GM12878 (cell line): ENCODE data around the gene TMEM144. TPM values are rescaled to one million over a fixed set of nuclear protein-coding genes. Genes with fewer than 3 reads are reported as not detected.

Source experiments
- ATAC-seq: fragments of 200-7000 bp; cut with Tn5 transposase; 3 replicates; pipeline ENCODE4 v1.9.1; 2020; ENCODE audit warnings: mild to moderate bottlenecking, moderate library complexity
- BruUV-seq: library from RNA; stranded (reverse); fragments of 400-500 nt; replicated peaks from 2 replicates; lab custom pipeline; 2021; lab: Mats Ljungman, UMichigan
- CTCF ChIA-PET: fragments of 300-600 bp; sonication (Branson Sonifier 250); formaldehyde crosslinking; extraction: SDS; loops from one replicate; lab custom pipeline; 2021; ENCODE audit warnings: inconsistent platforms; lab: Yijun Ruan, JAX
- POLR2A ChIA-PET: fragments of 350-600 bp; formaldehyde crosslinking; extraction: SDS; loops from one replicate; lab custom pipeline; 2021; ENCODE audit warnings: inconsistent platforms; lab: Charles Lee
- RAD21 ChIA-PET: fragments of 300-600 bp; sonication (Branson Sonifier 250); formaldehyde crosslinking; loops from one replicate; lab custom pipeline; 2023; ENCODE audit warnings: antibody characterized with exemption; ENCODE audit not compliant: unreplicated experiment; lab: Charles Lee
- SMC1A ChIA-PET: fragments of 300-600 bp; sonication (Branson Sonifier 250); formaldehyde crosslinking; loops from one replicate; lab custom pipeline; 2023; ENCODE audit not compliant: unreplicated experiment, uncharacterized antibody; lab: Charles Lee
- DNase-seq: peaks from one replicate; pipeline ENCODE4 v3.0.0-alpha.2; 2011; ENCODE audit warnings: low read depth, low spot score
- FAIRE-seq: peaks from 3 replicates; lab custom pipeline; 2011; peaks lifted over from hg19 to GRCh38; lab: Jason Lieb, UNC
- H2AFZ ChIP-seq: 2 replicates; pipeline ENCODE4 v1.6.0; 2011; ENCODE audit warnings: low read depth, low read length, control low read depth; ENCODE audit not compliant: control insufficient read depth
- H3K27ac ChIP-seq: 2 replicates; pipeline ENCODE4 v1.5.1; 2011; ENCODE audit warnings: control low read depth; ENCODE audit not compliant: control insufficient read depth, insufficient read depth
- H3K27me3 ChIP-seq, 2 experiments: replicated peaks in 1 of 2; 2 replicates each; pipeline versions ENCODE4 v1.6.0 to v1.6.1; 2011; ENCODE audit warnings: low read length in 1 of 2; ENCODE audit not compliant: control insufficient read depth in 2 of 2, insufficient read depth in 2 of 2
- H3K36me3 ChIP-seq, 2 experiments: 2 replicates each; pipeline ENCODE4 v1.5.1; 2011; ENCODE audit warnings: low read length in 1 of 2; ENCODE audit not compliant: control insufficient read depth in 2 of 2, insufficient read depth in 2 of 2
- H3K4me1 ChIP-seq: 2 replicates; pipeline ENCODE4 v1.6.1; 2011; ENCODE audit warnings: mild to moderate bottlenecking, low read length, moderate library complexity, mixed read lengths; ENCODE audit not compliant: control insufficient read depth, insufficient read depth
- H3K4me2 ChIP-seq: 2 replicates; pipeline ENCODE4 v1.6.0; 2011; ENCODE audit warnings: control low read depth; ENCODE audit not compliant: control insufficient read depth, insufficient read depth
- H3K4me3 ChIP-seq: fragments of 200-600 bp; sonication (generic); 2 replicates; pipeline ENCODE4 v1.5.1; 2016
- H3K79me2 ChIP-seq: 2 replicates; pipeline ENCODE4 v1.6.0; 2011; ENCODE audit warnings: low read length; ENCODE audit not compliant: control insufficient read depth, insufficient read depth
- H3K9ac ChIP-seq: 2 replicates; pipeline ENCODE4 v1.8.0; 2011; ENCODE audit warnings: low read length, control low read depth, mixed read lengths; ENCODE audit not compliant: control insufficient read depth, insufficient read depth
- H3K9me3 ChIP-seq: replicated peaks from 3 replicates; pipeline ENCODE4 v1.5.1; 2011; ENCODE audit warnings: mild to moderate bottlenecking, low read length; ENCODE audit not compliant: control insufficient read depth, insufficient read depth
- H4K20me1 ChIP-seq: 2 replicates; pipeline ENCODE4 v1.6.0; 2011; ENCODE audit not compliant: control insufficient read depth, insufficient read depth
- BRCA1 ChIP-seq: IDR thresholded peaks from 2 replicates; pipeline ENCODE4 v1.6.1; 2011; ENCODE audit warnings: low read depth, low read length, improper control_type of control experiment
- CBX3 ChIP-seq: fragments of 200-600 bp; sonication (generic); IDR thresholded peaks from 2 replicates; pipeline ENCODE4 v1.6.1; 2016; ENCODE audit warnings: low read depth, borderline replicate concordance
- HDAC6 ChIP-seq: fragments of 200-600 bp; sonication (generic); IDR thresholded peaks from one replicate; pipeline ENCODE4 v1.8.0; 2017; ENCODE audit warnings: antibody characterized with exemption; ENCODE audit not compliant: unreplicated experiment
- IKZF2 ChIP-seq, 2 experiments: fragments of 450-650 bp; IDR thresholded peaks; 2 replicates each; pipeline ENCODE4 v1.6.1; 2017; ENCODE audit warnings: mild to moderate bottlenecking in 2 of 2, moderate library complexity in 2 of 2
- JUNB ChIP-seq: IDR thresholded peaks from 2 replicates; pipeline ENCODE4 v1.6.1; 2016; ENCODE audit warnings: antibody characterized with exemption, mild to moderate bottlenecking
- POLR2AphosphoS2 ChIP-seq: IDR thresholded peaks from 2 replicates; pipeline ENCODE4 v1.6.1; 2011; ENCODE audit warnings: low read depth, mild to moderate bottlenecking, low read length, improper control_type of control experiment, moderate library complexity
- SMAD5 ChIP-seq: IDR thresholded peaks from 2 replicates; pipeline ENCODE4 v1.6.1; 2016; ENCODE audit warnings: antibody characterized with exemption, low read depth
- SPI1 ChIP-seq: IDR thresholded peaks from 2 replicates; pipeline ENCODE4 v1.6.1; 2011; ENCODE audit warnings: low read depth, mild to moderate bottlenecking, low read length, moderate library complexity, borderline replicate concordance; ENCODE audit not compliant: insufficient read depth
- SUPT20H ChIP-seq: IDR thresholded peaks from 2 replicates; pipeline ENCODE4 v1.6.1; 2011; ENCODE audit warnings: low read depth, mild to moderate bottlenecking, low read length, moderate library complexity, borderline replicate concordance; ENCODE audit not compliant: control insufficient read depth
- WGBS: methylation state at CpG from one replicate; pipeline ENCODE4 v1.1.6; 2016; ENCODE audit warnings: low lambda C conversion rate; ENCODE audit not compliant: insufficient replicate concordance, insufficient coverage; ENCODE audit errors: missing lambda C conversion rate; 5-methylcytosine and 5-hydroxymethylcytosine counted together
- in situ Hi-C: fragments of 300-500 bp; cut with MboI; formaldehyde crosslinking; loops from 9 replicates; pipeline ENCODE4 v1.14.3; 2018; ENCODE audit warnings: mixed read lengths
- intact Hi-C: fragments of 100-400 bp; cut with micrococcal nuclease; formaldehyde crosslinking; loops from one replicate; pipeline ENCODE4 v1.14.2; 2022; ENCODE audit not compliant: unreplicated experiment
- polyA plus RNA-seq, 11 experiments: library from polyadenylated mRNA; depleted of rRNA in 4 of 11; unstranded in 6 of 11; stranded (reverse) in 5 of 11; fragments of >200 nt; fragmentation: Nextera tagmentation in 4 of 11; fragmentation: Illumina TruSeq in 1 of 11; extraction: Ambion mirVana in 4 of 11; extraction: Trizol in 1 of 11; gene quantifications; 1 replicate in 1 of 11; 2 replicates in 10 of 11; pipeline versions ENCODE4 v1.2.1 to v1.2.3, GENCODE V29; 2011 to 2016; ENCODE audit warnings: inconsistent platforms in 2 of 11, missing spikeins in 2 of 11, low read depth in 1 of 11
- total RNA-seq, 4 experiments: library from RNA; depleted of rRNA in 3 of 4; stranded (reverse); fragments of >200 nt in 3 of 4; fragmentation: Illumina TruSeq in 1 of 4; extraction: Trizol in 1 of 4; gene quantifications; 2 replicates each; pipeline versions ENCODE4 v1.2.1 to v1.2.3, GENCODE V29; 2013 to 2021
- TF ChIP-seq, protein P1 (sequence below): fragments of 150-350 bp; IDR thresholded peaks from 2 replicates; pipeline ENCODE4 v1.6.1; 2014; ENCODE audit warnings: mild to moderate bottlenecking, low read depth, low read length
- TF ChIP-seq, protein P2 (sequence below): fragments of 450-650 bp; IDR thresholded peaks from 2 replicates; pipeline ENCODE4 v1.6.1; 2016; ENCODE audit warnings: mild to moderate bottlenecking, moderate library complexity, borderline replicate concordance

TMEM144 gene
- total and polyA plus RNA-seq, 10 of the 15 experiments (the other 5 are each of a cell fraction or from before 2014, with no cell fraction given): 0.08 to 1.8 (median 1.4) TPM

DNA sequence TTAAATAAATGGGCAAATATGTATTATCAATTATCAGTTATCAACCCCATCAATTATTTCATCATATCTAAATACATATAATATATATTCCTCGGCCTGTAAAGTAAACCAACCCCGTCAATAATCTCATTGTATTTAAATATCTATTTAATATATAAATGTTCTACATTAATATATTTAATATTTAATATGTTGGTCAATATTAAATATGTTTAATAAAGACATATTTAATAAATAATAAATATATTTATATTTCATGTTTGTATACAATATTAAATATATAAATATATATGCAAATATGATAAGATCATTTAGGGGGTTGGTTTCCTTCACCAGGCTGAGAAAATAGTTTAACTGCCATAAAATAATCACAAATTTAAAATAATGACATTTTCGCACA, 6.4 kb upstream of the TMEM144 start (continued):
- TF ChIP-seq, protein P1, sequence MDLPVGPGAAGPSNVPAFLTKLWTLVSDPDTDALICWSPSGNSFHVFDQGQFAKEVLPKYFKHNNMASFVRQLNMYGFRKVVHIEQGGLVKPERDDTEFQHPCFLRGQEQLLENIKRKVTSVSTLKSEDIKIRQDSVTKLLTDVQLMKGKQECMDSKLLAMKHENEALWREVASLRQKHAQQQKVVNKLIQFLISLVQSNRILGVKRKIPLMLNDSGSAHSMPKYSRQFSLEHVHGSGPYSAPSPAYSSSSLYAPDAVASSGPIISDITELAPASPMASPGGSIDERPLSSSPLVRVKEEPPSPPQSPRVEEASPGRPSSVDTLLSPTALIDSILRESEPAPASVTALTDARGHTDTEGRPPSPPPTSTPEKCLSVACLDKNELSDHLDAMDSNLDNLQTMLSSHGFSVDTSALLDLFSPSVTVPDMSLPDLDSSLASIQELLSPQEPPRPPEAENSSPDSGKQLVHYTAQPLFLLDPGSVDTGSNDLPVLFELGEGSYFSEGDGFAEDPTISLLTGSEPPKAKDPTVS: no peak
- TF ChIP-seq POLR2AphosphoS2: no peak
- no peak for TF ChIP-seq BRCA1
- no peak for TF ChIP-seq SUPT20H
- no peak for TF ChIP-seq SMAD5
- no peak for TF ChIP-seq IKZF2 (IDR thresholded peaks at IDR 0.05)
- no peak for TF ChIP-seq HDAC6
- no peak for TF ChIP-seq CBX3
- no peak for TF ChIP-seq JUNB

DNA sequence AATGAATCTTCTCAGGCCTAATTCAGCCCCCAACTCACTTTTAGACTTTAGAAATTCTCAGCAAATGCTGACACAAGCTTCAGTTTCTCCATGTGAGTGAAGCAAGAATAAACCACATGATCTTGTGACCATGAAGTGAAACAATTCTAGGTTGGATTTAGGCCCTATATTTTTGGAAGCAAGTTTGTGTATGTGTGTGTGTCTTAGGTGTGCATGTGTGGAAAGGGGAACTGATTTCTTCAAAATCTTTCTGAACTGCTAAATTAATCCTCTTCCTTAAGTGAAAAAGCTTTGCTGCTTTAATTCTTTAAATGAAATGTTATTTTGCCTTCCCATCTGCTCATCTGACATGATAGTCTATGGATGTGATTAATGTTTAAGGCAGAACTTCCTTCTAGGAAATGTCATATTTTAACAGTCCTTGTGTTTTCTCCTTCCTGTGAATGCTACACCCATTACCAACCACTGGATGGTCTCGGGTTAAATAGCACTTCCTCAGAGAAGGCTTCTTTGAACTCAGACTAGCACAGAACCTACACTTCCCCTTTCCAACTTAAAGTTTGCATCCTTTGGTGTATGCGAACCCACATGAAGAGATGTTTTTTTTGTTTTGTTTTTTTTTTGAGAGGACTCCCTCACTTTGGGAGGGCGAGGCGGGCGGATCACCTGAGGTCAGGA, 1.2 kb upstream of the TMEM144 start:
- SMC1A ChIA-PET: no interaction called here
- peaks cover 5% of the 10 kb centered on the region for H3K4me1 ChIP-seq
- no peaks in the 10 kb centered on the region for H3K9me3 ChIP-seq
- H2AFZ ChIP-seq: no peak overlapping the region
- WGBS: 61% methylated on average over 5 of the region's 5 CpGs
- no peaks in the 10 kb centered on the region for H3K36me3 ChIP-seq
- in situ Hi-C loops: no loop called here
- 0 out of 4 replicates have a peak, but pooled peaks cover 0 to 2% of the 10 kb centered on the region in 2 experiments for H3K27me3 ChIP-seq
- no peak overlapping the region for H3K4me2 ChIP-seq
- CTCF ChIA-PET: no interaction called here
- TF ChIP-seq, protein P2, sequence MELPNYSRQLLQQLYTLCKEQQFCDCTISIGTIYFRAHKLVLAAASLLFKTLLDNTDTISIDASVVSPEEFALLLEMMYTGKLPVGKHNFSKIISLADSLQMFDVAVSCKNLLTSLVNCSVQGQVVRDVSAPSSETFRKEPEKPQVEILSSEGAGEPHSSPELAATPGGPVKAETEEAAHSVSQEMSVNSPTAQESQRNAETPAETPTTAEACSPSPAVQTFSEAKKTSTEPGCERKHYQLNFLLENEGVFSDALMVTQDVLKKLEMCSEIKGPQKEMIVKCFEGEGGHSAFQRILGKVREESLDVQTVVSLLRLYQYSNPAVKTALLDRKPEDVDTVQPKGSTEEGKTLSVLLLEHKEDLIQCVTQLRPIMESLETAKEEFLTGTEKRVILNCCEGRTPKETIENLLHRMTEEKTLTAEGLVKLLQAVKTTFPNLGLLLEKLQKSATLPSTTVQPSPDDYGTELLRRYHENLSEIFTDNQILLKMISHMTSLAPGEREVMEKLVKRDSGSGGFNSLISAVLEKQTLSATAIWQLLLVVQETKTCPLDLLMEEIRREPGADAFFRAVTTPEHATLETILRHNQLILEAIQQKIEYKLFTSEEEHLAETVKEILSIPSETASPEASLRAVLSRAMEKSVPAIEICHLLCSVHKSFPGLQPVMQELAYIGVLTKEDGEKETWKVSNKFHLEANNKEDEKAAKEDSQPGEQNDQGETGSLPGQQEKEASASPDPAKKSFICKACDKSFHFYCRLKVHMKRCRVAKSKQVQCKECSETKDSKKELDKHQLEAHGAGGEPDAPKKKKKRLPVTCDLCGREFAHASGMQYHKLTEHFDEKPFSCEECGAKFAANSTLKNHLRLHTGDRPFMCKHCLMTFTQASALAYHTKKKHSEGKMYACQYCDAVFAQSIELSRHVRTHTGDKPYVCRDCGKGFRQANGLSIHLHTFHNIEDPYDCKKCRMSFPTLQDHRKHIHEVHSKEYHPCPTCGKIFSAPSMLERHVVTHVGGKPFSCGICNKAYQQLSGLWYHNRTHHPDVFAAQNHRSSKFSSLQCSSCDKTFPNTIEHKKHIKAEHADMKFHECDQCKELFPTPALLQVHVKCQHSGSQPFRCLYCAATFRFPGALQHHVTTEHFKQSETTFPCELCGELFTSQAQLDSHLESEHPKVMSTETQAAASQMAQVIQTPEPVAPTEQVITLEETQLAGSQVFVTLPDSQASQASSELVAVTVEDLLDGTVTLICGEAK: no peak
- TF ChIP-seq SPI1: peak; percentile 68
- TF ChIP-seq, all 136 proteins: peak for 1
- no peak for ATAC-seq
- no peak for DNase-seq
- ChIA-PET POLR2A (no interaction called here), RAD21 (no interaction called here)
- no TSS peak for BruUV-seq
- Histone ChIP-seq H3K4me3 (no peak overlapping the region), H3K27ac (no peak overlapping the region), H3K9ac (no peak overlapping the region), H3K79me2 (no peaks in the 10 kb centered on the region), H4K20me1 (no peaks in the 10 kb centered on the region)
- FAIRE-seq: no peak
- intact Hi-C loops: no loop called here
